ENCODE data around the gene TNS4. TPM values are rescaled to one million over a fixed set of nuclear protein-coding genes. Genes with fewer than 3 reads are reported as not detected.

Gene TNS4
- total RNA-seq, 1 experiment from 2014 or later, result 36.6 TPM

DNA sequence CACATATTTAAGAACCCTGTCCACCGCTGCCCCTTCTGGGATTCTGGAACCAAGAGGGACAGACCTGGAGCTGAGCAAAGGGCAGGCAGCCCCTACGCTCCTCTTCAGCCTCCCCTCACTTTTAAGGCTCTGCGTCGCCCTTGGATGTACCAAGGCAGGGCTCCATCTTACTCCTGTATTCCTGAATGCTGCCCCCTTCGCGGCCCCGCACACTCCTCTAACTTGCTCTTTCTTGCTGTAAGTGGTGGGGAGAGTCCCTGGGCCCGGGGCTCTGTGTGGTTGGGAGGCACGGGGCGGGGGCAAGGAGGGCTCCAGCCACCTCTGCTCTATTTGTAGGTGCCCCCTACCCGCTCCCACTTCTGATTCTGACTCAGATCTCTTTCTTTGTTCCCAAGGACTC, 1.2 kb downstream of the TNS4 start:
- DNase-seq (ENCODE audit: low read depth, low spot score) (no peak), ATAC-seq (no peak)
- Histone ChIP-seq H4K20me1 (ENCODE audit: insufficient read depth) (no peaks in the 10 kb centered on the region), H3K9me2 (ENCODE audit: insufficient read depth) (no peaks in the 10 kb centered on the region), H3K4me3 (replicated peaks in 1 of 2; ENCODE audit: low read depth in 1 of 2, low read length in 2 of 2) (peak overlapping the region; percentile 79 to 80), H3K79me2 (ENCODE audit: insufficient read depth, low read length) (peaks cover 56% of the 10 kb centered on the region), H3K9ac (ENCODE audit: low read length) (peak overlapping the region; percentile 73), H3K4me2 (ENCODE audit: low read length) (peak overlapping the region; percentile 99), H3K27ac (ENCODE audit: low read depth, low read length) (peak overlapping the region; percentile 41), H3K27me3 (ENCODE audit: insufficient read depth, low read length) (no peaks in the 10 kb centered on the region), H3K4me1 (ENCODE audit: control insufficient read depth in 1 of 2, insufficient read depth in 2 of 2, low read length in 2 of 2) (peaks cover 27 to 50% of the 10 kb centered on the region in 2 experiments), H2AFZ (ENCODE audit: low read depth, low read length, poor library complexity, severe bottlenecking) (no peak overlapping the region), H3K9me3 (ENCODE audit: control insufficient read depth in 1 of 2, insufficient read depth in 1 of 2, low read depth in 1 of 2, low read length in 2 of 2) (no peaks in the 10 kb centered on the region), H3K36me3 (ENCODE audit: control insufficient read depth in 1 of 2, insufficient read depth in 2 of 2, low read length in 2 of 2) (peaks cover 13 to 16% of the 10 kb centered on the region in 2 experiments)
- CTCF ChIA-PET, result interaction anchor here (1.4 to 3.0 kb wide), 2 partner anchors 24 to 33 kb away, joined by 4 to 17 read pairs; no protein-coding TSS in a partner anchor
- no TSS peak for BruUV-seq (replicated peaks)
- TF ChIP-seq FOSL1 (IDR thresholded peaks at IDR 0.05; ENCODE audit: low read depth), result no peak
- no peak for TF ChIP-seq SRF (IDR thresholded peaks at IDR 0.05; ENCODE audit: low read depth)
- no peak for TF ChIP-seq CBX3 (IDR thresholded peaks at IDR 0.05; ENCODE audit: low read depth)
- TF ChIP-seq POLR2A (IDR thresholded peaks at IDR 0.05; ENCODE audit: borderline replicate concordance, extremely low read depth, insufficient read depth, insufficient read length), result no peak
- TF ChIP-seq JUND (IDR thresholded peaks at IDR 0.05), result no peak
- TF ChIP-seq EZH2phosphoT487 (IDR thresholded peaks at IDR 0.05; ENCODE audit: borderline replicate concordance), result no peak
- no peak for TF ChIP-seq ZFX (IDR thresholded peaks at IDR 0.05)
- TF ChIP-seq, protein P1, sequence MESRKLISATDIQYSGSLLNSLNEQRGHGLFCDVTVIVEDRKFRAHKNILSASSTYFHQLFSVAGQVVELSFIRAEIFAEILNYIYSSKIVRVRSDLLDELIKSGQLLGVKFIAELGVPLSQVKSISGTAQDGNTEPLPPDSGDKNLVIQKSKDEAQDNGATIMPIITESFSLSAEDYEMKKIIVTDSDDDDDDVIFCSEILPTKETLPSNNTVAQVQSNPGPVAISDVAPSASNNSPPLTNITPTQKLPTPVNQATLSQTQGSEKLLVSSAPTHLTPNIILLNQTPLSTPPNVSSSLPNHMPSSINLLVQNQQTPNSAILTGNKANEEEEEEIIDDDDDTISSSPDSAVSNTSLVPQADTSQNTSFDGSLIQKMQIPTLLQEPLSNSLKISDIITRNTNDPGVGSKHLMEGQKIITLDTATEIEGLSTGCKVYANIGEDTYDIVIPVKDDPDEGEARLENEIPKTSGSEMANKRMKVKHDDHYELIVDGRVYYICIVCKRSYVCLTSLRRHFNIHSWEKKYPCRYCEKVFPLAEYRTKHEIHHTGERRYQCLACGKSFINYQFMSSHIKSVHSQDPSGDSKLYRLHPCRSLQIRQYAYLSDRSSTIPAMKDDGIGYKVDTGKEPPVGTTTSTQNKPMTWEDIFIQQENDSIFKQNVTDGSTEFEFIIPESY (IDR thresholded peaks at IDR 0.05; ENCODE audit: extremely low read depth, insufficient replicate concordance, low read length), result no peak
- no peak for TF ChIP-seq SP1 (IDR thresholded peaks at IDR 0.05; ENCODE audit: low read depth)
- TF ChIP-seq ELF1 (IDR thresholded peaks at IDR 0.05; ENCODE audit: borderline replicate concordance, low read depth), result no peak
- no peak for TF ChIP-seq POLR2AphosphoS5 (IDR thresholded peaks at IDR 0.05; ENCODE audit: low read depth, low read length)
- no peak for TF ChIP-seq SIN3A (IDR thresholded peaks at IDR 0.05; ENCODE audit: low read depth)
- no peak for TF ChIP-seq EZH2 (IDR thresholded peaks at IDR 0.05)
- TF ChIP-seq, protein P2, sequence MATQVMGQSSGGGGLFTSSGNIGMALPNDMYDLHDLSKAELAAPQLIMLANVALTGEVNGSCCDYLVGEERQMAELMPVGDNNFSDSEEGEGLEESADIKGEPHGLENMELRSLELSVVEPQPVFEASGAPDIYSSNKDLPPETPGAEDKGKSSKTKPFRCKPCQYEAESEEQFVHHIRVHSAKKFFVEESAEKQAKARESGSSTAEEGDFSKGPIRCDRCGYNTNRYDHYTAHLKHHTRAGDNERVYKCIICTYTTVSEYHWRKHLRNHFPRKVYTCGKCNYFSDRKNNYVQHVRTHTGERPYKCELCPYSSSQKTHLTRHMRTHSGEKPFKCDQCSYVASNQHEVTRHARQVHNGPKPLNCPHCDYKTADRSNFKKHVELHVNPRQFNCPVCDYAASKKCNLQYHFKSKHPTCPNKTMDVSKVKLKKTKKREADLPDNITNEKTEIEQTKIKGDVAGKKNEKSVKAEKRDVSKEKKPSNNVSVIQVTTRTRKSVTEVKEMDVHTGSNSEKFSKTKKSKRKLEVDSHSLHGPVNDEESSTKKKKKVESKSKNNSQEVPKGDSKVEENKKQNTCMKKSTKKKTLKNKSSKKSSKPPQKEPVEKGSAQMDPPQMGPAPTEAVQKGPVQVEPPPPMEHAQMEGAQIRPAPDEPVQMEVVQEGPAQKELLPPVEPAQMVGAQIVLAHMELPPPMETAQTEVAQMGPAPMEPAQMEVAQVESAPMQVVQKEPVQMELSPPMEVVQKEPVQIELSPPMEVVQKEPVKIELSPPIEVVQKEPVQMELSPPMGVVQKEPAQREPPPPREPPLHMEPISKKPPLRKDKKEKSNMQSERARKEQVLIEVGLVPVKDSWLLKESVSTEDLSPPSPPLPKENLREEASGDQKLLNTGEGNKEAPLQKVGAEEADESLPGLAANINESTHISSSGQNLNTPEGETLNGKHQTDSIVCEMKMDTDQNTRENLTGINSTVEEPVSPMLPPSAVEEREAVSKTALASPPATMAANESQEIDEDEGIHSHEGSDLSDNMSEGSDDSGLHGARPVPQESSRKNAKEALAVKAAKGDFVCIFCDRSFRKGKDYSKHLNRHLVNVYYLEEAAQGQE (IDR thresholded peaks at IDR 0.05; ENCODE audit: low read depth), result no peak
- TF ChIP-seq ZNF274 (IDR thresholded peaks at IDR 0.05; ENCODE audit: low read depth, low read length), result no peak
- TF ChIP-seq CEBPB (IDR thresholded peaks at IDR 0.05; ENCODE audit: low read depth), result no peak
- TF ChIP-seq, protein P3, sequence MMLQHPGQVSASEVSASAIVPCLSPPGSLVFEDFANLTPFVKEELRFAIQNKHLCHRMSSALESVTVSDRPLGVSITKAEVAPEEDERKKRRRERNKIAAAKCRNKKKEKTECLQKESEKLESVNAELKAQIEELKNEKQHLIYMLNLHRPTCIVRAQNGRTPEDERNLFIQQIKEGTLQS (IDR thresholded peaks at IDR 0.05), result no peak
- TF ChIP-seq, protein P4, sequence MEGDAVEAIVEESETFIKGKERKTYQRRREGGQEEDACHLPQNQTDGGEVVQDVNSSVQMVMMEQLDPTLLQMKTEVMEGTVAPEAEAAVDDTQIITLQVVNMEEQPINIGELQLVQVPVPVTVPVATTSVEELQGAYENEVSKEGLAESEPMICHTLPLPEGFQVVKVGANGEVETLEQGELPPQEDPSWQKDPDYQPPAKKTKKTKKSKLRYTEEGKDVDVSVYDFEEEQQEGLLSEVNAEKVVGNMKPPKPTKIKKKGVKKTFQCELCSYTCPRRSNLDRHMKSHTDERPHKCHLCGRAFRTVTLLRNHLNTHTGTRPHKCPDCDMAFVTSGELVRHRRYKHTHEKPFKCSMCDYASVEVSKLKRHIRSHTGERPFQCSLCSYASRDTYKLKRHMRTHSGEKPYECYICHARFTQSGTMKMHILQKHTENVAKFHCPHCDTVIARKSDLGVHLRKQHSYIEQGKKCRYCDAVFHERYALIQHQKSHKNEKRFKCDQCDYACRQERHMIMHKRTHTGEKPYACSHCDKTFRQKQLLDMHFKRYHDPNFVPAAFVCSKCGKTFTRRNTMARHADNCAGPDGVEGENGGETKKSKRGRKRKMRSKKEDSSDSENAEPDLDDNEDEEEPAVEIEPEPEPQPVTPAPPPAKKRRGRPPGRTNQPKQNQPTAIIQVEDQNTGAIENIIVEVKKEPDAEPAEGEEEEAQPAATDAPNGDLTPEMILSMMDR (IDR thresholded peaks at IDR 0.05 in 2 of 3, conservative IDR thresholded peaks at IDR 0.05 in 1 of 3; ENCODE audit: borderline replicate concordance in 1 of 3, insufficient read depth in 1 of 3, low read depth in 2 of 3, low read length in 2 of 3), result no peak
- no peak for TF ChIP-seq EGR1 (IDR thresholded peaks at IDR 0.05; ENCODE audit: low read depth)
- TF ChIP-seq, protein P5, sequence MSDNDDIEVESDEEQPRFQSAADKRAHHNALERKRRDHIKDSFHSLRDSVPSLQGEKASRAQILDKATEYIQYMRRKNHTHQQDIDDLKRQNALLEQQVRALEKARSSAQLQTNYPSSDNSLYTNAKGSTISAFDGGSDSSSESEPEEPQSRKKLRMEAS (IDR thresholded peaks at IDR 0.05), result no peak
- intact Hi-C loops (cut with micrococcal nuclease), result no loop called here
- POLR2A ChIA-PET, result interaction anchor here (3.3 kb wide), 1 partner anchor 12 kb away, joined by 11 read pairs; no protein-coding TSS in a partner anchor
- RAD21 ChIA-PET (ENCODE audit: low non-redundant PET in 1 of 2, low total read pairs in 2 of 2, uncharacterized antibody in 2 of 2, unreplicated experiment in 2 of 2), result interaction anchor here in 1 of 2 experiments (0.7 kb wide), 1 partner anchor 33 kb away, joined by 6 read pairs; no protein-coding TSS in a partner anchor
